HEK293 (cell line): Measurements from ENCODE around the gene LY6G6D.

Experiments used
- CTCF ChIP-seq: fragments of 450-650 bp; formaldehyde crosslinking; IDR thresholded peaks from 2 replicates; pipeline ENCODE4 v1.5.1; 2016; ENCODE audit warnings: missing biosample characterization, missing genetic modification characterization
- REST ChIP-seq: fragments of 450-650 bp; formaldehyde crosslinking; IDR thresholded peaks from 2 replicates; pipeline ENCODE4 v1.5.1; 2016; ENCODE audit warnings: missing biosample characterization, missing genetic modification characterization
- TCF7L2 ChIP-seq: IDR thresholded peaks from 2 replicates; pipeline ENCODE4 v1.6.1; 2011; ENCODE audit warnings: low read depth, mild to moderate bottlenecking, inconsistent platforms, low read length, moderate library complexity, borderline replicate concordance
- ZNF138 ChIP-seq: fragments of 450-650 bp; formaldehyde crosslinking; IDR thresholded peaks from 2 replicates; pipeline ENCODE4 v1.5.1; 2016; ENCODE audit warnings: missing biosample characterization, missing genetic modification characterization, borderline replicate concordance
- ZNF274 ChIP-seq, 2 experiments: fragments of 200-500 bp in 1 of 2; fragments of 450-650 bp in 1 of 2; sonication (Bioruptor generic) in 1 of 2; formaldehyde crosslinking in 1 of 2; IDR thresholded peaks; 2 replicates each; pipeline versions ENCODE4 v1.5.1 to v1.6.1; 2014 to 2016; ENCODE audit warnings: borderline replicate concordance in 1 of 2, inconsistent platforms in 1 of 2, low read length in 1 of 2, missing biosample characterization in 1 of 2, missing genetic modification characterization in 1 of 2
- ZNF768 ChIP-seq: fragments of 450-650 bp; formaldehyde crosslinking; IDR thresholded peaks from 2 replicates; pipeline ENCODE4 v1.5.1; 2018; ENCODE audit warnings: missing biosample characterization, mild to moderate bottlenecking, missing genetic modification characterization

GRCh38 chr6:31762878-31763618 lies 47.9 kb downstream of the LY6G6D start:
- TF ChIP-seq REST (tag by site-specific recombination) (no peak), CTCF (tag by site-specific recombination) (no peak), ZNF768 (tag by site-specific recombination) (no peak), TCF7L2 (no peak), ZNF138 (no peak), ZNF274 (IDR thresholded peaks at IDR 0.05; ENCODE audit: low read length) (no peak), ZNF274 (tag by site-specific recombination; IDR thresholded peaks at IDR 0.05; ENCODE audit: borderline replicate concordance) (no peak)
